ENCODE measurements around the gene LHFPL4.
"Not testable (repeated sequence)": the region's sequence is repeated elsewhere in the genome, so short reads cannot be mapped to it uniquely, and the experiment has no call there.

LHFPL4 gene

DNA sequence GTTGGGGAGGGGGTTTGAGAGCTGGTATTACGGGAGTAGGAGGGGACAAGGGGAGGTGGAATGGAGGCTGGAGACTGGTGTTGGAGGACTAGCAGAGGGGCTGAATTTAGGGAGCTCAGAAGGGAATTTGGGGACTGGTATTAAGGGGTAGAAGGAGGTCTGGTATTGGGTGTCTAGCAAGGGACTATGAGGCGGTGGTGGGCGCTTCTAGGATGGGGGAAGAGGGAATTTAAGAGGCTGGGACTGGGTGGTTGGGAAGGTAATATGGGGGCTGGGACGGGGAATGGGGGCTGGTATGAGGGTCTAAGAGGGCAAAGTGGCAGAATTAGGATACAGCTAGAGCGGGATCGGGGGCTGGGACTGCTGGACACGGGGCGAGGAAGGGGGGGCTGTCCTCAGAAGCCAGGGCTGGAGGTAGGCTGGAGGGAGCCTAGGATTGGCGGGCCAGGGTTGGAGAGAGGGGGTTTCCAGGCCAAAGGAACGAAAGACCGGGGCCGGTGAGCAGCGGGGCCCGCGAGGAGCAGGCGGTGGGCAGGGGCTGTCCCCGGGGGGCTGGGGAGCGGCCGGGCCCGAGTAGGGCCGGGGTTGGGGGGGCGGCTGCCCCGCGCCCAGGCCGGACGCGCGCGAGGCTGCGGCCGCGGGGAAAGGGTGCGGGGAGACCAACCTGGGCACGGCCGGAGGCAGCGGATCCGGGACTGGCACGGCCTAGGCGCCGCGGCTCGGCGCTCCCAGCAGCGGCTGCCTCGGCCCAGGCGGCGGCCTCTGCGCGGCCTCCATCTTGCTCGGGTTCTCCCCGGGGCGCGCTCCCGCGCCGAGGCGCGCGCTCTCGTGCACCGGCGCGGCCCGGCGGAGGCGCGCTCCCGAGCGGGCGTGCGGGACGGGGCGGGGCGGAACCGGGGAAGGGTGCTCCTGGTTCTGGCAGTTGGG, at the start of gene LHFPL4:
TSS of gene LHFPL4 (minus strand) at position 802 of the 927 bp plus-strand sequence. CDS start 1,143 bp downstream, outside the sequence.
- DNase-seq (ENCODE audit: low read depth in 2 of 2), result no peak

GRCh38 chr3:9602620-9603019, 49.0 kb upstream of the LHFPL4 start:
- no peak for DNase-seq (ENCODE audit: low read depth in 2 of 2)

- DNase-seq (ENCODE audit: low read depth in 2 of 2), result not testable (repeated sequence)
Measured at GRCh38 chr3:9601006-9601581, 47.5 kb upstream of the LHFPL4 start.

DNA sequence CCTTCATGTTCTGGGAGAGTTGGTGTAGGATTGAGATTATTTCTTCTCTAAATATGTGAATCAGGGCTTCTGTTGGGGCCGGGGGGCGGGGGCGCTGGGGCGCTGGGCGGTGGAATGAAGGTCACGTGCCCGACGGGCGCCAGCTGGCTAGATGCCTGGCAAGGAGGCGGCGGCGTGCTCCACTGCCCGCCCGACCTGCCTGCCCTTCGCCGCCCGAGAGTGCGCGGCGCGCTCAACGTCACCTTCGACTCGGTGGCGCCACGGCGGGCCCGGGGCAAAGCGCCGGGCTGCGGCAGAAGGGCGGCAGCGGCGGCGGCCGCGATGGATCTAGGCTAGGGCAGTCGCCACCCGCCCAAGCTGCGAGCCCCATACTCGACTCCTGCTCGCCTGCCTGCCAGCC, 47.0 kb upstream of the LHFPL4 start:
- DNase-seq (ENCODE audit: low read depth in 2 of 2), result no peak

GRCh38 chr3:9598783-9599387, 45.3 kb upstream of the LHFPL4 start:
- DNase-seq (ENCODE audit: low read depth in 2 of 2), result no peak

DNA sequence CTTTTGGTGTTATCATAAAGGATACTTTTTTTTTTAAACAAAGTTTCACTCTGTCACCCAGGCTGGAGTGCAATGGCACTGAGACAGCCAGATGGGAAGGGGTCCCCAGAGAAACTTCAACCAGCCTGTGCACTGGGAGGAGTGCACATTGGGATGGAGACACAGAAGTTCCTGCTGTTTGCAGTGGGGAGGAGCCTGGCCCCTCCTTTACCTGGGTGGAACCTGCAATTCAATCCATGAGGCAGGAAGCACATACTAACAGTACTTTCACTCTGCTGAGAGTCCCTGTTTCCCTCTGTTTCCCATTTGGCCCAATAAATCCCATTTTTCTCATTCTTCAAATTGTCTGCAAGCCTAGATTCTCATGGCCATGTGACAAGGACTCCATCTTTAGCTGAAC, 42.3 kb upstream of the LHFPL4 start:
- no peak for DNase-seq (ENCODE audit: low read depth in 2 of 2)

DNA sequence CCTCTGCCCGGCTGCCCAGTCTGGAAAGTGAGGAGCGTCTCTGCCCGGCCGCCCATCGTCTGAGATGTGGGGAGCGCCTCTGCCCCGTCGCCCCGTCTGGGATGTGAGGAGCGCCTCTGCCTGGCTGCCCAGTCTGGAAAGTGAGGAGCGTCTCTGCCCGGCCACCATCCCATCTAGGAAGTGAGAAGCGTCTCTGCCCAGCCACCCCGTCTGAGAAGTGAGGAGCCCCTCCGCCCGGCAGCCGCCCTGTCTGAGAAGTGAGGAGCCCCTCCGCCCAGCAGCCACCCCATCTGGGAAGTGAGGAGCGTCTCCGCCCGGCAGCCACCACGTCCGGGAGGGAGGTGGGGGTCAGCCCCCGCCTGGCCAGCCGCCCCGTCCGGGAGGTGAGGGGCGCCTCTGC, 38.2 kb upstream of the LHFPL4 start:
- DNase-seq (ENCODE audit: low read depth in 2 of 2), result not testable (repeated sequence)

DNA sequence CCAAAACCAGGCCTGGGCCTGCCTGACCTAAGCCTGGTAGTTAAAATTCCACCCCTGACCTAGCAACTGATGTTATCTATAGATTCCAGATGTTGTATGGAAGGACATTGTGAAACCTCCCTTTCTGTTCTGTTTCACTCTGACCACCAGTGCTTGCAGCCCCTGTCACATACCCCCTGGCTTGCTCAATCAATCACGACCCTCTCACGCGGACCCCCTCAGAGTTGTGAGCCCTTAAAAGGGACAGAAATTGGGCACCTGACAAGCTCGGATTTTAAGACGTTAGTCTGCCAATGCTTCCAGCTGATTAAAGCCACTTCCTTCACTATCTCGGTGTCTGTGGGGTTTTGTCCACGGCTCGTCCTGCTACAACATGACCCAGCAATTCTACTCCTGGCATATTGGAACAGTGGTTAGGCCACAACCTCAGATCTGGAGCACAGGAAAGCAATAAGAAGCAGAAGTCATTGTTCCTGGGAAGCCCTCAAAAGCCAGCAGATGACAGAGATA, 36.7 kb upstream of the LHFPL4 start:
- DNase-seq (ENCODE audit: low read depth in 2 of 2), result no peak

DNA sequence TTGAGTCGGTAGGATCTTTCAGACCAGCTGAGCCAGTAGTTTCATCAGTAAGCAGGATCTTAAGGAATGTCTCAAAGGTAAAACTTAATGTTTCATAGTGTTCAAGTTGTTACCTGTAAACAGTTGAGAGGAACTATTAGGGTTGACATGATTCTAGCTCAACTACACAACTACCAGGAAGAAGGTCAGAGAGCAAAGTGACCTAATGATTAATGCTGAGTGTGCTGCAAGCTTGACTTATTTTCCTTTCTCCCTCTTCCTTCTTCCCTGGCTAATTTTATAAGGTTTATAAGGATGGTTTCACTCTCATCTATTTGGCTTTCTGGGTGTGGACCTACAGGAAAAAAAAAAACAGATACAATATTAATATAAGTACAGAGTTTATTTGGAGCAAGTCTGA, 30.2 kb upstream of the LHFPL4 start:
- no peak for DNase-seq (ENCODE audit: low read depth in 2 of 2)

DNA sequence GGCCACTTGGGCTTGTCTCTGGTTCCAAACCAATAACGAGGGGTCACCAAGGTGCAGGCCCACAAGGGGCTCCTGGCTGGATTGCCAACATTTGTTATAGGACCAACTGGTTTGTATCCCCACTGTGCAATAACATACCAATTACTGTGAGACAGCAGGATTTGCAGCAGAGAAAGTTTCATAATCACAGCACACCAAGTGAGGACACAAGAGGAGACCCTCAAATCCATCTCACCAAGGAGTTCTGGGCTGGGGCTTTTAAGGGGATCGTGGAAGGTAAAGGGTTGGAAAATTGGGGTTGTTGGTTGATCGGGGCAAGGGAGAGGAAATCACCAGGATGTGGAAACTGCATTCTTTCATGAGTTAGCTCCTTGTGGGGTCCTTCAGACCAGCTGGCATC, 29.7 kb upstream of the LHFPL4 start:
- DNase-seq (ENCODE audit: low read depth in 2 of 2), result no peak

DNA sequence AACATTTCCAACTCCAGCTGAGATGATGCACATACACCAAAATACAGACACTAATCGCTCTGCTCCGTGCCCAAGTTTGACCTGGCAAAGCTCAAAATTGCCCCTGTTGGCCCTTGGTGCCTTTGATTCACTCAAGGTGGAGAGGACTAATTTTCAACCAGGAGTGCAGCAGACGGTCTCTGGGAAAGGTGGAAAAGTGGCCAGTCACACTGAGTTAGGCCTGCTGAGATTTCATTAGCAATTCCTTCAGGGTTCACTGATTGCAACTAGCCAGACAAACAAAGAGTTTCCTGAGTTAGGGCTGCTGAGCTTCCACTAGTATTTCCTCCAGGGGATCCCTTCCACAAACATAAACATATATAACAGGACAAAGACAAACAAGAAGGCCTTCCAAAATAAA, 28.7 kb upstream of the LHFPL4 start:
- DNase-seq (ENCODE audit: low read depth in 2 of 2), result no peak

- no peak for DNase-seq (ENCODE audit: low read depth in 2 of 2)
Measured at GRCh38 chr3:9581742-9582141, 28.1 kb upstream of the LHFPL4 start.

DNA sequence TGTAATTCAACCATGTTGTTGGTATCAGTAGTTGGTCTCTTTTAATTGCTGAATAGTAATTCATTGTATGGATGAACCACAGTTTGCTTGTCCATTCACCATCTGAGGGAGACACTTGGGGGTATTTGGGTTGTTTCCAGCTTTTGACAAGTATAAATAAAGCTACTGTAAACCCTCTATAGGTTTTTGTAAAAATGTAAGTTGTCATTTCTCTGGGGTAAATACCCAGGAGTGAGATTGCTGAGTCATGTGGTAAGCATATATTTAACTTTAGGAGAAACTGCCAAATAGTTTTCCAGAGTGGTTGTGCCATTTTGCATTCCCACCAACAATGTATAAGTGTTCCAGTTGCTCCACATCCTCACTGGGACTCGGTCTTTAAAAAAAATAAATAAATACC, 15.4 kb upstream of the LHFPL4 start:
- no peak for DNase-seq (ENCODE audit: low read depth in 2 of 2)

DNA sequence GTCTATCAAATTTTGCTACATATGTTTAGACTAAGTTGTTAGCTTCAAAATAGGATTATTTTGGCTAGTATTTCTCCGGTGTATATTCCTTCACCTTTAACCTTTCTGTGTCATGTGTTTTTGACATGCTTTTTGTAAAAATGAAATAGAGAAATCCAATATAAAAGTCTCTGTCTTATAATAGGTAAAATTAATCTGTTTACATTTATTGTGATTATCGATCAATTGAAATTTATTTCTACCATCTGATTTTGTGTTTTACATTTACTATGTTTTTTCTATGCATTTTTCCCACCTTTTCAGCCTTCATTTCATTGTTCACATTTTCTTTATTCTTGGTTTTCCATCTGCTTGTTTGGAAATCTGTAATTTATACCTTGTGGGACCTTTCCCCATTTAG, 11.7 kb upstream of the LHFPL4 start:
- no peak for DNase-seq (ENCODE audit: low read depth in 2 of 2)

GRCh38 chr3:9563851-9564250, 10.2 kb upstream of the LHFPL4 start:
- no peak for DNase-seq (ENCODE audit: low read depth in 2 of 2)

GRCh38 chr3:9560056-9560455, 6.4 kb upstream of the LHFPL4 start:
- DNase-seq (ENCODE audit: low read depth in 2 of 2), result not testable (repeated sequence)

GRCh38 chr3:9553948-9554513, 409 bp upstream of the LHFPL4 start:
- DNase-seq (ENCODE audit: low read depth in 2 of 2), result no peak

DNA sequence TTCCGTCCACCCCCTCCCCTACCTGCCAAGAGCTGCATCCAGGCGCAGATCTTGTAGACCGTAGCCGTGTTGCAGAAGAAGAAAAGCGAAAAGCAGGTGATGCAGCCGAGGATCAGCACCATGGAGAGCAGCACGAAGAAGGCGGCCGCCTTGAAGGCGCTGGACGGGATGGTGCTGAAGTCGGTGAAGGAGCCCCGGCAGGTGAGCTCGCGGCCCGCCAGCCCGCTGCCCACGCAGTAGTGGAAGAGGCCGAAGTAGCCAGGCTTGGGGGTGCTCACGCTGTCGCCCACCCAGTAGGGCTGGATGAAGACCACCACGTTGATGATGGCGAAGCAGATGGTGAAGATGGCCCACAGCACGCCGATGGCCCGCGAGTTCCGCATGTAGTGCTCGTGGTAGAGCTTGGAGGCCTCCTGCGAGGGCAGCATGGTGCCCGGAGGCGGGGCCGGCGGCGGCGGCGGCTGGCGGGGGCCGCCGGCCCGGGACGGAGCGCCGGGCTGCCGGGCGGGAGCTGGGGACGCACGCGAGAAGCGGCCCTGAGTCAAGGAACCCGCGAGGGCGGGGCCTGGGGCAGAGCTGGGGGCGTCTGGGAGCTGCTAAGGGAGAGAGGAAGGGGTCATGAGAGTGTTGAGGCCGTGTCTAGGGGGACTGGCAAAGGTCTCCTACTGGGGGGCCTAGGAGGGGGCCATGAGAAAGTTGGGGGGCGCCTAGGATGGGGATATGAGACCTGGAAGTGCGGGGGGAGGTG, 1.2 kb downstream of the LHFPL4 start:
- peak; percentile 9 to 17 for DNase-seq (ENCODE audit: low read depth in 2 of 2)

DNA sequence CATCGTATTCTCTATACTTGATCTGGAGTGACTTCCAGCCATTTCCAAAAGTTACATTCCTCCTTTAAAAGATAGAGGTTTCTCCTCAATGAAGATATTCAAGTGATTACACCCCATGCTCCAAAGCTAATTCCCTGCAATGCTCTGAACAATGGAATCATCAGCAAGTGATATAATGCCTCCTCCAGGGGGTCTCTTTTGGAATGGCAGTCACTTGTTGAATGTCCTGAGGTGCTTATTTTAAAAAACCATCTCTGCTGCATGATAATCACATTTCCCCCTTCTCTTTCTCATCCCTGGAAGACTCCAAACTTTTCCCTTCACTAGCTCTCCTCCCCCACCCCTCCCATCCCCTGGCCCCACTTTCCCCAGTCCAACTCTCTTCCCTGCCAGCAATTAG, 2.6 kb downstream of the LHFPL4 start:
- no peak for DNase-seq (ENCODE audit: low read depth in 2 of 2)

DNA sequence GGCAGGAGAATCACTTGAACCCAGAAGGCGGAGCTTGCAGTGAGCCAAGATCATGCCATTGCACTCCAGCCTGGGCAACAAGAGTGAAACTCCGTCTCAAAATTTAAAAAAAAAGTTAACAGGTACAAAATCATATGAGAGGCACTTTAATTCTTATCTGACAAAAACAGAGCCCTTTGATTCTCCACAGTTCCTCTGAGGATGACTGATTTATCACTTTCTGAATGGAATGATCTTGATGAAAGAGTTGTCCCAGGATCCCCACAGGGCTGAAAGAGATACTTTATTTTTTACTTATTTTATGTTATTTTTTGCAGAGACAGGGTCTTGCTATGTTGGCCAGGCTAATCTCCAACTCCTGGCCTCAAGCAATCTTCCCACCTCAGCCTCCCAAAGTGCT, 4.0 kb downstream of the LHFPL4 start:
- no peak for DNase-seq (ENCODE audit: low read depth in 2 of 2)

DNA sequence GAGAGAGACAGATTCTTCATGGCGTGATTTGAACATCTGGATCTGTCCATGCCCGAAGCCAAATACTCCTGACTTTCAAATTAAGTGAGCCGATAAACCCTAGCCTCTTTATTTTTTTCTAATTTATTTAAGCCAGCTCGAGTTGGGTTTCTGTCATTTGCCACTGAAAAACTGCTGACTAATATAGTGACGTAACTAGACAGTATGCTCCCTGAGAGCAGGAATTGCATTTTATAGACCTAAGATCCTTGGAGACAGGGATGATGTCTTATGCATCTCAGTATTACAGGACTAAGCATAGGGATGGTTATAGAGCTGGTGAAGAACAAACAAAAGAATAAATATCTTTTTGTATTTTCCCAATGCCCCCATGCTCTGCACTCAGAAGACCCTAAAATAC, 4.6 kb downstream of the LHFPL4 start:
- no peak for DNase-seq (ENCODE audit: low read depth in 2 of 2)

DNA sequence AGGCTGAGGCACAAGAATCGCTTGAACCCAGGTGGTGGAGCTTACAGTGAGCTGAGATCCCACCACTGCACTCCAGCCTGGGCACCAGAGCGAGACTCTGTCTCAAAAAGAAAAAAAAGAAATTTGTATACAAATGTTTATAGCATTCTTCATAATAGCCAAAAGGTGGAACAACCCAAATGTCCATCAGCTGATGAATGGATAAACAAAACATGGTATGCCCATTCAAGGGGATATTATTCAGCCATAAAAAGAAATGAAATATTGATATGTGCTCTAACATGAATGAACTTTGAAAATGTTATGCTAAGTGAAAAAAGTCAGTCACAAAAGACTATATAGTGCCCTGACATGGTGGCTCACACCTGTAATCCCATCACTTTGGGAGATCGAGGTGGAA, 11.4 kb downstream of the LHFPL4 start:
- DNase-seq (ENCODE audit: low read depth in 2 of 2), result no peak

All from fibroblast of skin of left quadriceps (primary cell).